D721Med (cell line): ENCODE data around the gene CCDC86.

ENCODE experiments used
- DNase-seq: peaks from one replicate; pipeline ENCODE4 v3.0.0; 2011; ENCODE audit warnings: low spot score; ENCODE audit not compliant: insufficient read length
- FAIRE-seq: peaks from 2 replicates; lab custom pipeline; 2011; peaks lifted over from hg19 to GRCh38; lab: Jason Lieb, UNC
- CTCF ChIP-seq: IDR thresholded peaks from 2 replicates; pipeline ENCODE4 v1.5.1; 2012; ENCODE audit warnings: mild to moderate bottlenecking, control low read depth; ENCODE audit not compliant: insufficient read depth; ENCODE audit errors: missing control alignments

CCDC86 gene

GRCh38 chr11:60899977-60900376 is 58.1 kb downstream of the CCDC86 start:
- FAIRE-seq (no peak), DNase-seq (no peak)
- no peak for TF ChIP-seq CTCF
